ENCODE data around the gene PAX6. TPM values are rescaled to one million over a fixed set of nuclear protein-coding genes. Genes with fewer than 3 reads are reported as not detected.

Gene PAX6
- total RNA-seq, 4 donors from 2014 or later, result 0.40 to 0.79 (median 0.55) TPM; not detected in 1

DNA sequence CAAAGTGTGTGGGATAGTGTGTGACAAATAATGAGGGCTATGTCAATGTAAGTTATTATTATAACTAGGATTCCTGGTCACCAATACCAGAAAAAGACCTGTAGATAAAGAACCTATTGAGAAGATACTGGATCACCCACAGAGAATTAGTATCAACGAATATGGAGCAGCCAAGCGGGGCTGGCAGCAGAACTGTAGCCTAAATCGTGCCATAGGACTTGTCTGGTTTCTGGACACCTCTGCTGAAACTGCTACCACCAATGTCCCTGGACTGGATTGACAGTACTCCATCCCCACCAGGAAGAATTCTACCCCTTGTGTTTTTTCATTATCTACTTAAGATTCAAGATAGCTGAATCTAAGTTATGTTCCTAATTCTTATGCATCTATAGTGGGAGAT, 30.3 kb upstream of the PAX6 start:
- Histone ChIP-seq H3K4me3 (no peak overlapping the region), H3K9me3 (no peaks in the 10 kb centered on the region), H3K36me3 (no peaks in the 10 kb centered on the region), H3K27ac (no peak overlapping the region), H3K4me1 (no peaks in the 10 kb centered on the region), H3K27me3 (peaks cover 66% of the 10 kb centered on the region)
- DNase-seq, result no peak
- in situ Hi-C loops (cut with MboI; ENCODE audit: low pct_ligation_motif_present in 1 of 4, low pct_unique_long_range_greater_than_20kb in 1 of 4, low sequenced_read_pairs in 3 of 4), result no loop called here
- 79% methylated on average over 3 of the region's 3 CpGs; no CpG with 5 or more reads in 1 of the 2 donors for WGBS, 2 donors (ENCODE audit: low coverage in 1 of 2)
- TF ChIP-seq, protein P1, sequence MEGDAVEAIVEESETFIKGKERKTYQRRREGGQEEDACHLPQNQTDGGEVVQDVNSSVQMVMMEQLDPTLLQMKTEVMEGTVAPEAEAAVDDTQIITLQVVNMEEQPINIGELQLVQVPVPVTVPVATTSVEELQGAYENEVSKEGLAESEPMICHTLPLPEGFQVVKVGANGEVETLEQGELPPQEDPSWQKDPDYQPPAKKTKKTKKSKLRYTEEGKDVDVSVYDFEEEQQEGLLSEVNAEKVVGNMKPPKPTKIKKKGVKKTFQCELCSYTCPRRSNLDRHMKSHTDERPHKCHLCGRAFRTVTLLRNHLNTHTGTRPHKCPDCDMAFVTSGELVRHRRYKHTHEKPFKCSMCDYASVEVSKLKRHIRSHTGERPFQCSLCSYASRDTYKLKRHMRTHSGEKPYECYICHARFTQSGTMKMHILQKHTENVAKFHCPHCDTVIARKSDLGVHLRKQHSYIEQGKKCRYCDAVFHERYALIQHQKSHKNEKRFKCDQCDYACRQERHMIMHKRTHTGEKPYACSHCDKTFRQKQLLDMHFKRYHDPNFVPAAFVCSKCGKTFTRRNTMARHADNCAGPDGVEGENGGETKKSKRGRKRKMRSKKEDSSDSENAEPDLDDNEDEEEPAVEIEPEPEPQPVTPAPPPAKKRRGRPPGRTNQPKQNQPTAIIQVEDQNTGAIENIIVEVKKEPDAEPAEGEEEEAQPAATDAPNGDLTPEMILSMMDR (IDR thresholded peaks at IDR 0.05), result no peak
- TF ChIP-seq EP300 (IDR thresholded peaks at IDR 0.05; ENCODE audit: low read depth) (no peak), POLR2A (IDR thresholded peaks at IDR 0.05) (no peak), POLR2AphosphoS5 (IDR thresholded peaks at IDR 0.05) (no peak)
- intact Hi-C loops (cut with DNase I; ENCODE audit: low total_unique reads), result no loop called here

DNA sequence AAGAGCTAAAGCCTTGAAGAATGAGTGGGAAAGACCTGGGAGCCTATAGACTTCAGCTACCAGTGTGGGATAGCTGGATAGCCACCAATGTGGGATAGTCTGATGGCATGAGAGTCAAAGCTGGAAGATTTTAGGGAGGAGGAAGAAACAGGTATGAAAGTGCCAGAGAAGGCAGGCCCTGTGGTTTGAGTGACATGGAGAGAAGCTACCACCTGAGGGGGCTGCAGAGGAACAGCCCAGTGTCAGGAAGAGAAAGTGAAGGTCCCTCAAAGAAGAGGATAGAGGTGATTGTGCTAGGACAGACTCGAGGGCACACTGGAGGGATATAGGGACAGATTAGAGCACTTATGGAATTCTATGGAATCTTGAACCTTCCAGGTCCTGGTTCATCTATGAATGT, 23.1 kb upstream of the PAX6 start:
- TF ChIP-seq, protein P1 (IDR thresholded peaks at IDR 0.05), result no peak
- TF ChIP-seq POLR2A (IDR thresholded peaks at IDR 0.05) (no peak), EP300 (IDR thresholded peaks at IDR 0.05; ENCODE audit: low read depth) (no peak), POLR2AphosphoS5 (IDR thresholded peaks at IDR 0.05) (no peak)
- no peak for DNase-seq
- 41 to 80% methylated on average over 1 of the region's 1 CpG for WGBS, 2 donors (ENCODE audit: low coverage in 1 of 2)
- Histone ChIP-seq H3K4me3 (no peak overlapping the region), H3K27me3 (peaks cover 87% of the 10 kb centered on the region), H3K9me3 (no peaks in the 10 kb centered on the region), H3K4me1 (no peaks in the 10 kb centered on the region), H3K27ac (no peak overlapping the region), H3K36me3 (no peaks in the 10 kb centered on the region)
- in situ Hi-C loops (cut with MboI; ENCODE audit: low pct_ligation_motif_present in 1 of 4, low pct_unique_long_range_greater_than_20kb in 1 of 4, low sequenced_read_pairs in 3 of 4) (no loop called here), intact Hi-C loops (cut with DNase I; ENCODE audit: low total_unique reads) (no loop called here)

DNA sequence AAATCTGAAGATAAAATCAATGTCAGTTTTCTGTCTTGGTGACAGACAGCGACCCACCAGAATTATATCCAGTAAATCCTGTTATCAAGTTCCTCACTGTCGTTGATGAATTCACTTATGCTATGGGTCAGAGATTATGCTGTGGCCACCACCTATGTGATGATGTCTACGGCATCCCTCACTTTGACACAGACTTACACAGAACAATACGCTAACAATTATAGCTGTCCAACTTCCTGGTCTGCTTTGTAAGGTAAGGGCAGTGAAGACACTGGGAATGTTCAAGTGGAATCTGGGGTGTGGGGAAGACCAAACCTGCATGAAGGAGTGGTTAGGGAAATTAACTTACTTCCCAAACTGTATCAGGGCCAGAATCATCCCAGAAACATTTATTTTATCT, 19.3 kb upstream of the PAX6 start:
- WGBS, 2 donors (ENCODE audit: low coverage in 1 of 2), result 60 to 75% methylated on average over 1 to 4 of the region's 4 CpGs
- in situ Hi-C loops (cut with MboI; ENCODE audit: low pct_ligation_motif_present in 1 of 4, low pct_unique_long_range_greater_than_20kb in 1 of 4, low sequenced_read_pairs in 3 of 4), result no loop called here

GRCh38 chr11:31828217-31828616, 17.1 kb upstream of the PAX6 start:
- intact Hi-C loops (cut with DNase I; ENCODE audit: low total_unique reads) (loop anchor here (5.0 kb wide), 1 partner anchor 1049 kb away; no protein-coding TSS in a partner anchor), in situ Hi-C loops (cut with MboI; ENCODE audit: low pct_ligation_motif_present in 1 of 4, low pct_unique_long_range_greater_than_20kb in 1 of 4, low sequenced_read_pairs in 3 of 4) (no loop called here)
- H3K36me3 ChIP-seq, result no peaks in the 10 kb centered on the region
- DNase-seq, result no peak
- whole genome bisulfite sequencing, 2 donors (ENCODE audit: low coverage in 1 of 2), result 12 to 30% methylated on average over 6 to 7 of the region's 7 CpGs
- H3K27ac ChIP-seq, result no peak overlapping the region
- no peaks in the 10 kb centered on the region for H3K9me3 ChIP-seq
- peaks cover 99% of the 10 kb centered on the region for H3K27me3 ChIP-seq
- H3K4me3 ChIP-seq, result no peak overlapping the region
- TF ChIP-seq, protein P1 (IDR thresholded peaks at IDR 0.05), result no peak
- no peak for TF ChIP-seq POLR2AphosphoS5 (IDR thresholded peaks at IDR 0.05)
- TF ChIP-seq POLR2A (IDR thresholded peaks at IDR 0.05), result no peak
- H3K4me1 ChIP-seq, result peaks cover 0 to 11% (median 4%) of the 10 kb centered on the region in 4 donors

More for the DNA sequence above, 19.3 kb upstream of the PAX6 start:
- no peak for DNase-seq
- intact Hi-C loops (cut with DNase I; ENCODE audit: low total_unique reads), result no loop called here
- Histone ChIP-seq H3K4me3 (no peak overlapping the region), H3K27ac (no peak overlapping the region), H3K36me3 (no peaks in the 10 kb centered on the region), H3K9me3 (no peaks in the 10 kb centered on the region), H3K27me3 (peaks cover 94% of the 10 kb centered on the region), H3K4me1 (peaks cover 0 to 11% (median 4%) of the 10 kb centered on the region in 4 donors)
- TF ChIP-seq POLR2AphosphoS5 (IDR thresholded peaks at IDR 0.05), result no peak
- no peak for TF ChIP-seq POLR2A (IDR thresholded peaks at IDR 0.05)
- no peak for TF ChIP-seq EP300 (IDR thresholded peaks at IDR 0.05; ENCODE audit: low read depth)
- TF ChIP-seq, protein P1 (IDR thresholded peaks at IDR 0.05), result no peak

Data from transverse colon (tissue), 4 donors.